Neural progenitor cell (in vitro differentiated cells): ENCODE data around the gene LRRC18. TPM values are rescaled to one million over a fixed set of nuclear protein-coding genes. Genes with fewer than 3 reads are reported as not detected.

Source experiments
- DNase-seq: peaks from one replicate; pipeline ENCODE4 v3.0.0-alpha.2; 2016; ENCODE audit warnings: low spot score
- H2AFZ ChIP-seq: fragments of 200-600 bp; sonication (generic); replicated peaks from 2 replicates; pipeline ENCODE4 v1.6.1; 2016; ENCODE audit warnings: antibody characterized with exemption
- H3F3A ChIP-seq: fragments of 200-600 bp; sonication (generic); 2 replicates; pipeline ENCODE4 v1.6.1; 2016; ENCODE audit warnings: antibody characterized with exemption, low read depth
- H3K27ac ChIP-seq: fragments of 200-600 bp; sonication (generic); 2 replicates; pipeline ENCODE4 v1.5.1; 2016; ENCODE audit warnings: mild to moderate bottlenecking
- H3K27me3 ChIP-seq: fragments of 200-600 bp; sonication (generic); 2 replicates; pipeline ENCODE4 v1.6.1; 2016; ENCODE audit warnings: mild to moderate bottlenecking, moderate library complexity
- H3K36me3 ChIP-seq: fragments of 200-600 bp; sonication (generic); 2 replicates; pipeline ENCODE4 v1.5.1; 2016
- H3K4me1 ChIP-seq: fragments of 200-600 bp; sonication (generic); 2 replicates; pipeline ENCODE4 v1.6.1; 2016; ENCODE audit warnings: mixed run types
- H3K4me2 ChIP-seq: fragments of 200-600 bp; sonication (generic); 2 replicates; pipeline ENCODE4 v1.6.1; 2016
- H3K4me3 ChIP-seq: fragments of 200-600 bp; sonication (generic); 2 replicates; pipeline ENCODE4 v1.5.1; 2016
- H3K79me2 ChIP-seq: fragments of 200-600 bp; sonication (generic); 2 replicates; pipeline ENCODE4 v1.6.1; 2016; ENCODE audit warnings: low read depth
- H3K9ac ChIP-seq: fragments of 200-600 bp; sonication (generic); 2 replicates; pipeline ENCODE4 v1.6.1; 2016
- H3K9me3 ChIP-seq: fragments of 200-600 bp; sonication (generic); 2 replicates; pipeline ENCODE4 v1.5.1; 2016; ENCODE audit warnings: low read depth
- H4K20me1 ChIP-seq: fragments of 200-600 bp; sonication (generic); 2 replicates; pipeline ENCODE4 v1.6.1; 2016; ENCODE audit warnings: low read depth
- H3K27ac Mint-ChIP-seq: 3 replicates; pipeline ENCODE4 v1.8.0; 2021; ENCODE audit warnings: mixed read lengths
- H3K27me3 Mint-ChIP-seq: 2 replicates; pipeline ENCODE4 v1.8.0; 2022; ENCODE audit warnings: low read depth, mild to moderate bottlenecking, inconsistent platforms, moderate library complexity, mixed read lengths; ENCODE audit not compliant: insufficient read depth
- H3K36me3 Mint-ChIP-seq: 3 replicates; pipeline ENCODE4 v1.8.0; 2021; ENCODE audit warnings: mixed read lengths
- H3K4me1 Mint-ChIP-seq: 3 replicates; pipeline ENCODE4 v1.8.0; 2021; ENCODE audit warnings: mixed read lengths
- H3K4me3 Mint-ChIP-seq: 3 replicates; pipeline ENCODE4 v1.8.0; 2021; ENCODE audit warnings: mild to moderate bottlenecking, moderate library complexity, mixed read lengths
- H3K9me3 Mint-ChIP-seq: 3 replicates; pipeline ENCODE4 v1.8.0; 2020; ENCODE audit warnings: mixed read lengths
- CTCF ChIP-seq: fragments of 200-600 bp; sonication (generic); IDR thresholded peaks from 2 replicates; pipeline ENCODE4 v1.5.1; 2017; ENCODE audit warnings: antibody characterized with exemption, mild to moderate bottlenecking
- EZH2 ChIP-seq: fragments of 200-600 bp; sonication (generic); IDR thresholded peaks from 2 replicates; pipeline ENCODE4 v1.6.1; 2017; ENCODE audit warnings: antibody characterized with exemption, mild to moderate bottlenecking, moderate library complexity
- EZH2phosphoT487 ChIP-seq: fragments of 200-600 bp; sonication (generic); IDR thresholded peaks from 2 replicates; pipeline ENCODE4 v1.6.1; 2017; ENCODE audit warnings: antibody characterized with exemption
- total RNA-seq: library from RNA; depleted of rRNA; stranded (reverse); fragments of >200 nt; gene quantifications from 2 replicates; pipeline ENCODE4 v1.2.3, GENCODE V29; 2015; ENCODE audit warnings: low replicate concordance

LRRC18 gene
- total RNA-seq, 1 donor from 2014 or later = not detected

GRCh38 chr10:48965460-48965859 lies 25.8 kb upstream of the LRRC18 start:
- Mint-ChIP-seq H3K27me3 (peaks cover 4% of the 10 kb centered on the region), H3K4me1 (no peaks in the 10 kb centered on the region), H3K27ac (no peak overlapping the region), H3K4me3 (no peak overlapping the region), H3K9me3 (no peaks in the 10 kb centered on the region), H3K36me3 (no peaks in the 10 kb centered on the region)
- Histone ChIP-seq H3K4me3 (no peak overlapping the region), H3K4me1 (no peaks in the 10 kb centered on the region), H3K9me3 (no peaks in the 10 kb centered on the region), H3K79me2 (no peaks in the 10 kb centered on the region), H2AFZ (no peak overlapping the region), H3K27me3 (no peaks in the 10 kb centered on the region), H3K9ac (no peak overlapping the region), H3F3A (no peaks in the 10 kb centered on the region), H3K4me2 (no peak overlapping the region), H3K36me3 (no peaks in the 10 kb centered on the region), H4K20me1 (no peaks in the 10 kb centered on the region), H3K27ac (no peak overlapping the region)
- TF ChIP-seq CTCF = no peak
- no peak for TF ChIP-seq EZH2phosphoT487
- no peak for TF ChIP-seq EZH2
- no peak for DNase-seq

GRCh38 chr10:48964038-48964437 lies 24.4 kb upstream of the LRRC18 start:
- no peaks in the 10 kb centered on the region for H3K36me3 Mint-ChIP-seq
- Histone ChIP-seq H3K27ac (no peak overlapping the region), H3K36me3 (no peaks in the 10 kb centered on the region), H3F3A (no peaks in the 10 kb centered on the region), H3K9ac (no peak overlapping the region), H3K4me1 (no peaks in the 10 kb centered on the region), H3K4me3 (no peak overlapping the region), H4K20me1 (no peaks in the 10 kb centered on the region), H3K79me2 (no peaks in the 10 kb centered on the region), H3K27me3 (no peaks in the 10 kb centered on the region), H3K4me2 (no peak overlapping the region), H2AFZ (no peak overlapping the region), H3K9me3 (no peaks in the 10 kb centered on the region)
- H3K27ac Mint-ChIP-seq = no peak overlapping the region
- no peak overlapping the region for H3K4me3 Mint-ChIP-seq
- H3K9me3 Mint-ChIP-seq = no peaks in the 10 kb centered on the region
- no peaks in the 10 kb centered on the region for H3K4me1 Mint-ChIP-seq
- H3K27me3 Mint-ChIP-seq = peaks cover 4% of the 10 kb centered on the region
- TF ChIP-seq EZH2 = no peak
- no peak for TF ChIP-seq CTCF
- no peak for TF ChIP-seq EZH2phosphoT487
- no peak for DNase-seq

GRCh38 chr10:48958598-48959190 lies 19.1 kb upstream of the LRRC18 start:
- no peak overlapping the region for H3K27ac Mint-ChIP-seq
- no peaks in the 10 kb centered on the region for H3K27me3 ChIP-seq
- H3F3A ChIP-seq = no peaks in the 10 kb centered on the region
- H3K9me3 Mint-ChIP-seq = no peaks in the 10 kb centered on the region
- no peak overlapping the region for H3K4me3 ChIP-seq
- H4K20me1 ChIP-seq = no peaks in the 10 kb centered on the region
- no peaks in the 10 kb centered on the region for H3K4me1 ChIP-seq
- no peaks in the 10 kb centered on the region for H3K36me3 ChIP-seq
- no peak overlapping the region for H3K4me2 ChIP-seq
- DNase-seq = no peak
- H3K36me3 Mint-ChIP-seq = no peaks in the 10 kb centered on the region
- TF ChIP-seq EZH2 = no peak
- no peak for TF ChIP-seq CTCF
- TF ChIP-seq EZH2phosphoT487 = no peak
- no peaks in the 10 kb centered on the region for H3K4me1 Mint-ChIP-seq
- no peak overlapping the region for H2AFZ ChIP-seq
- no peaks in the 10 kb centered on the region for H3K9me3 ChIP-seq
- peaks cover 6% of the 10 kb centered on the region for H3K27me3 Mint-ChIP-seq
- H3K27ac ChIP-seq = no peak overlapping the region
- no peak overlapping the region for H3K4me3 Mint-ChIP-seq
- H3K9ac ChIP-seq = no peak overlapping the region
- H3K79me2 ChIP-seq = no peaks in the 10 kb centered on the region
